Measurements from ENCODE around the gene LYL1. TPM values are rescaled to one million over a fixed set of nuclear protein-coding genes. Genes with fewer than 3 reads are reported as not detected.

The LYL1 gene
- total RNA-seq, 1 experiment from 2014 or later = 0.23 TPM

- DNase-seq (ENCODE audit: low read depth, low spot score) (no peak), ATAC-seq (no peak)
- intact Hi-C loops (cut with micrococcal nuclease; ENCODE audit: unreplicated experiment) = no loop called here
- no peaks in the 10 kb centered on the region for H3K36me3 ChIP-seq (ENCODE audit: control insufficient read depth, insufficient read depth, low read length)
- in situ Hi-C loops (cut with HindIII; ENCODE audit: low pct_unique_long_range_greater_than_20kb, low sequenced_read_pairs) = no loop called here
- no TSS peak for BruUV-seq (replicated peaks)
- H3K9me3 ChIP-seq (ENCODE audit: control insufficient read depth, insufficient read depth, low read depth, low read length) = no peaks in the 10 kb centered on the region
- H3K27ac ChIP-seq (ENCODE audit: low read length) = peak overlapping the region; percentile 99
- POLR2A ChIA-PET = no interaction called here
- H3K27me3 ChIP-seq (ENCODE audit: control insufficient read depth, insufficient read depth, low read length) = no peaks in the 10 kb centered on the region
- TF ChIP-seq TCF7L2 (IDR thresholded peaks at IDR 0.05; ENCODE audit: low read depth, low read length) (no peak), SIN3A (IDR thresholded peaks at IDR 0.05; ENCODE audit: borderline replicate concordance, insufficient read depth, low read depth, low read length) (no peak), REST (IDR thresholded peaks at IDR 0.05; ENCODE audit: insufficient read depth in 1 of 2, low read depth in 2 of 2, low read length in 1 of 2) (no peak), POLR2AphosphoS5 (IDR thresholded peaks at IDR 0.05; ENCODE audit: low read depth, low read length) (no peak), CTCF (IDR thresholded peaks at IDR 0.05) (no peak)
- peaks cover 86% of the 10 kb centered on the region for H3K4me1 ChIP-seq (ENCODE audit: control insufficient read depth, insufficient read depth, low read length)
- H3K4me3 ChIP-seq (ENCODE audit: low read depth in 2 of 2, low read length in 2 of 2) = no peak overlapping the region
- CTCF ChIA-PET = no interaction called here
Measured at GRCh38 chr19:13052447-13053175, 50.0 kb downstream of the LYL1 start.

GRCh38 chr19:13051557-13052165 lies 51.0 kb downstream of the LYL1 start:
- CTCF ChIA-PET = interaction anchor here (1.1 to 1.5 kb wide), 2 partner anchors 9 to 22 kb away, joined by 3 to 8 read pairs; no protein-coding TSS in a partner anchor
- Histone ChIP-seq H3K4me1 (ENCODE audit: control insufficient read depth, insufficient read depth, low read length) (peaks cover 76% of the 10 kb centered on the region), H3K4me3 (ENCODE audit: low read depth in 2 of 2, low read length in 2 of 2) (0 out of 4 replicates have a peak overlapping the region, but pooled peaks of 1 of the 2 experiments have one; percentile 16), H3K27ac (ENCODE audit: low read length) (peak overlapping the region; percentile 99), H3K9me3 (ENCODE audit: control insufficient read depth, insufficient read depth, low read depth, low read length) (no peaks in the 10 kb centered on the region), H3K27me3 (ENCODE audit: control insufficient read depth, insufficient read depth, low read length) (no peaks in the 10 kb centered on the region), H3K36me3 (ENCODE audit: control insufficient read depth, insufficient read depth, low read length) (no peaks in the 10 kb centered on the region)
- ATAC-seq = peak; percentile 60
- intact Hi-C loops (cut with micrococcal nuclease; ENCODE audit: unreplicated experiment) = no loop called here
- no peak for TF ChIP-seq REST (IDR thresholded peaks at IDR 0.05; ENCODE audit: insufficient read depth in 1 of 2, low read depth in 2 of 2, low read length in 1 of 2)
- peak; percentile 93 for TF ChIP-seq SIN3A (IDR thresholded peaks at IDR 0.05; ENCODE audit: borderline replicate concordance, insufficient read depth, low read depth, low read length)
- peak; percentile 92 for TF ChIP-seq TCF7L2 (IDR thresholded peaks at IDR 0.05; ENCODE audit: low read depth, low read length)
- TF ChIP-seq POLR2AphosphoS5 (IDR thresholded peaks at IDR 0.05; ENCODE audit: low read depth, low read length) = peak; percentile 97
- no peak for TF ChIP-seq CTCF (IDR thresholded peaks at IDR 0.05)
- in situ Hi-C loops (cut with HindIII; ENCODE audit: low pct_unique_long_range_greater_than_20kb, low sequenced_read_pairs) = no loop called here
- DNase-seq (ENCODE audit: low read depth, low spot score) = no peak
- BruUV-seq (replicated peaks) = no TSS peak
- POLR2A ChIA-PET = interaction anchor here (0.9 kb wide), 1 partner anchor 9 kb away, joined by 9 read pairs; no protein-coding TSS in a partner anchor
